DND-41 (cell line): ENCODE data around the gene KSR1.

Source experiments
- ATAC-seq: fragments of 200-7000 bp; cut with Tn5 transposase; 3 replicates; pipeline ENCODE4 v1.9.1; 2021; ENCODE audit warnings: low read depth; ENCODE audit not compliant: insufficient read depth
- DNase-seq: peaks from one replicate; pipeline ENCODE4 v3.0.0-alpha.2; 2020
- H2AFZ ChIP-seq: 2 replicates; pipeline ENCODE4 v1.6.0; 2012; ENCODE audit warnings: low read depth, low read length
- H3K27ac ChIP-seq: 2 replicates; pipeline ENCODE4 v1.5.1; 2012; ENCODE audit warnings: low read length, inconsistent platforms
- H3K27me3 ChIP-seq: fragments of 200-600 bp; sonication (generic); 2 replicates; pipeline ENCODE4 v1.6.0; 2012; ENCODE audit warnings: low read length, mild to moderate bottlenecking, inconsistent platforms; ENCODE audit not compliant: insufficient read depth, poor library complexity
- H3K36me3 ChIP-seq: 2 replicates; pipeline ENCODE4 v1.5.1; 2012; ENCODE audit warnings: low read length, inconsistent platforms; ENCODE audit not compliant: insufficient read depth
- H3K4me1 ChIP-seq: 2 replicates; pipeline ENCODE4 v1.5.1; 2012; ENCODE audit warnings: mild to moderate bottlenecking, low read length; ENCODE audit not compliant: insufficient read depth
- H3K4me2 ChIP-seq: 2 replicates; pipeline ENCODE4 v1.6.0; 2012; ENCODE audit warnings: mild to moderate bottlenecking, moderate library complexity, low read length, inconsistent platforms; ENCODE audit not compliant: insufficient read depth
- H3K4me3 ChIP-seq, 2 experiments: fragments of 200-600 bp in 1 of 2; shearing (Covaris generic) in 1 of 2; 2 replicates each; pipeline ENCODE4 v1.5.1; 2012 to 2016; ENCODE audit warnings: inconsistent platforms in 2 of 2, low read length in 2 of 2, mild to moderate bottlenecking in 2 of 2, low read depth in 1 of 2, moderate library complexity in 1 of 2
- H3K79me2 ChIP-seq: 2 replicates; pipeline ENCODE4 v1.6.0; 2012; ENCODE audit warnings: low read length, inconsistent platforms; ENCODE audit not compliant: insufficient read depth
- H3K9ac ChIP-seq: 2 replicates; pipeline ENCODE4 v1.6.0; 2012; ENCODE audit warnings: low read depth, mild to moderate bottlenecking, inconsistent platforms, low read length, moderate library complexity
- H3K9me3 ChIP-seq: 2 replicates; pipeline ENCODE4 v1.5.1; 2012; ENCODE audit warnings: low read length, moderate library complexity, mild to moderate bottlenecking, inconsistent platforms; ENCODE audit not compliant: insufficient read depth, severe bottlenecking
- H4K20me1 ChIP-seq: 2 replicates; pipeline ENCODE4 v1.6.0; 2012; ENCODE audit warnings: low read length; ENCODE audit not compliant: insufficient read depth
- CTCF ChIP-seq: IDR thresholded peaks from 2 replicates; pipeline ENCODE4 v1.5.1; 2012; ENCODE audit warnings: borderline replicate concordance, low read length, moderate library complexity, mild to moderate bottlenecking; ENCODE audit not compliant: poor library complexity, severe bottlenecking; ENCODE audit errors: extremely low read depth
- EZH2 ChIP-seq: IDR thresholded peaks from 3 replicates; pipeline ENCODE4 v1.6.1; 2012; ENCODE audit warnings: borderline replicate concordance, low read depth, mild to moderate bottlenecking, moderate library complexity, low read length, inconsistent platforms; ENCODE audit not compliant: severe bottlenecking

KSR1 gene

GRCh38 chr17:27563532-27563931 is 107.3 kb downstream of the KSR1 start:
- ATAC-seq (no peak), DNase-seq (no peak)
- TF ChIP-seq EZH2 = no peak
- no peak for TF ChIP-seq CTCF
- Histone ChIP-seq H3K9me3 (no peaks in the 10 kb centered on the region), H3K27me3 (no peaks in the 10 kb centered on the region), H3K79me2 (no peaks in the 10 kb centered on the region), H3K4me1 (no peaks in the 10 kb centered on the region), H4K20me1 (no peaks in the 10 kb centered on the region), H3K4me3 (no peak overlapping the region), H2AFZ (no peak overlapping the region), H3K9ac (no peak overlapping the region), H3K4me2 (no peak overlapping the region), H3K36me3 (no peaks in the 10 kb centered on the region), H3K27ac (no peak overlapping the region)

- Histone ChIP-seq H2AFZ (no peak overlapping the region), H3K9ac (no peak overlapping the region), H3K4me1 (no peaks in the 10 kb centered on the region), H3K36me3 (no peaks in the 10 kb centered on the region), H3K9me3 (no peaks in the 10 kb centered on the region), H3K27ac (no peak overlapping the region), H3K27me3 (no peaks in the 10 kb centered on the region), H3K4me2 (no peak overlapping the region), H3K4me3 (no peak overlapping the region), H4K20me1 (no peaks in the 10 kb centered on the region), H3K79me2 (no peaks in the 10 kb centered on the region)
- DNase-seq (no peak), ATAC-seq (no peak)
- TF ChIP-seq CTCF (no peak), EZH2 (no peak)
These were observed 108.2 kb downstream of the KSR1 start for GRCh38 chr17:27564463-27564862.

- no peaks in the 10 kb centered on the region for H3K79me2 ChIP-seq
- no peak overlapping the region for H2AFZ ChIP-seq
- no peak overlapping the region for H3K4me2 ChIP-seq
- DNase-seq = no peak
- no peak overlapping the region for H3K9ac ChIP-seq
- H3K36me3 ChIP-seq = no peaks in the 10 kb centered on the region
- H3K4me1 ChIP-seq = no peaks in the 10 kb centered on the region
- H3K27me3 ChIP-seq = no peaks in the 10 kb centered on the region
- H4K20me1 ChIP-seq = no peaks in the 10 kb centered on the region; the same call in 1 of the 2 replicates
- ATAC-seq = no peak
- TF ChIP-seq CTCF = no peak
- no peak for TF ChIP-seq EZH2
- no peak overlapping the region for H3K4me3 ChIP-seq
- no peak overlapping the region for H3K27ac ChIP-seq
- H3K9me3 ChIP-seq = no peaks in the 10 kb centered on the region
These were observed 109.8 kb downstream of the KSR1 start for GRCh38 chr17:27565874-27566670.
